ENCODE results near the gene GRB10.
A peak's percentile ranks its signal among the peaks of the same experiment; 100 is the strongest.

GRB10 gene

DNA sequence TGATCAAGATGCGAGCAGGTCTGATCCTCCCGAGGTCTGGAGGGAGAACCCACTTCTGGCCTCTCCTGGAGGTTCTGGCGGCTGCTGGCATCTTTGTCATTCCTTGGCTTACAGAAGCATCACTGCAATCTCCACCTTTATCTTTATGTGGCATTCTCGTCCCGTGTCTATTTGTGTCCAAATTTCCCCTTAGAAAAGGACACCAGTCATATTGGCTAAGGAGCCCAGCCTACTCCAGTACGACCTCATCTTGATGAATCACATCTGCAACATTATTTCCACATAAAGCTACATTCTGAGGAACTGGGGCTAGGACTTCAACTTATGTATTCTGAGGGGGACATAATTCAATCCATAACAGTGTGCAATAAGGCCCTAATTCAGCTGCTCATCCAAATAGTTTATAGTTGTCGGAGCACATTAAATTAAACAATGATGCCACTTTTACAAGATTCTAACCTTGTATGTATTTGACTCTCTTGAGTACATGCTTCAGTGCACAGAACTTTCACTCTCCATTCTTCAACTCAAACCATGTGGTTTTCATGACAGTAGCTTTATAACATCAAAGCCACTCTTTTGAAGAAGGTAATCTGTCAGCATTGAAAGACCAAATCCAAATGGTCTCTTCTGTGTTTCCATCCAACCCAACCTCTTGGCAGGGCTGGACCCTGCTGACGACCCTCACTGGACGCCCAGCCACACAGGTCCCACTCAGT lies 131.3 kb downstream of the GRB10 start:
- no peak for DNase-seq

DNA sequence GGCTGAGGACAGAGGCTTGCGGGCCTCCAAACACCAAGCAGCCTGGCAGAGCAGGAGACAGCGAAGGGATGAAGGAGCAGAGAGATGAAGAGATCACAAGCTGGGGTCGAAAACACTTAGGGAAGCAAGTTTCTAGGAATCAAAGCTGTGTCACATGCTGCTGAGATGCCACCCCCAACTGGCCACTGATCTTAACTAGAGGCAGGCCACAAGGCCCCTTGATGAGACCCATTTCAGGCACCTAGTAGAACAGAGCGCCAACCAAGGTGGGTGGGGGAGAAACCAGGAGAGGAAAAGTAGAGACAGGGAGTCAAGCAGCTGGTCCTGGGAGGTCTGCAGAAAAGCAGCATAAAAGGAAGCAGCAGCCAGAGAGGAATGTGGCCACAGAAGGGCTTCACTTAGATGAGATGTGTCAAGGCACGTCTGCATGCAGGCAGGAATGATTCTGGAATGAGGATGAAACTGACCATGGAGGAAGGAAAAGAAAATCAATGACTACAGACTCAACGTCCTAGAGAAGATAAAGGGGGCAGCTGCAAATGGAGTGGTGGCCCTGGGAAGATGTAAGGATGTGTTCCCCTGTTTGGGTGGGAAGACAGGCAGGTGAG lies 132.5 kb downstream of the GRB10 start:
- DNase-seq: no peak

DNA sequence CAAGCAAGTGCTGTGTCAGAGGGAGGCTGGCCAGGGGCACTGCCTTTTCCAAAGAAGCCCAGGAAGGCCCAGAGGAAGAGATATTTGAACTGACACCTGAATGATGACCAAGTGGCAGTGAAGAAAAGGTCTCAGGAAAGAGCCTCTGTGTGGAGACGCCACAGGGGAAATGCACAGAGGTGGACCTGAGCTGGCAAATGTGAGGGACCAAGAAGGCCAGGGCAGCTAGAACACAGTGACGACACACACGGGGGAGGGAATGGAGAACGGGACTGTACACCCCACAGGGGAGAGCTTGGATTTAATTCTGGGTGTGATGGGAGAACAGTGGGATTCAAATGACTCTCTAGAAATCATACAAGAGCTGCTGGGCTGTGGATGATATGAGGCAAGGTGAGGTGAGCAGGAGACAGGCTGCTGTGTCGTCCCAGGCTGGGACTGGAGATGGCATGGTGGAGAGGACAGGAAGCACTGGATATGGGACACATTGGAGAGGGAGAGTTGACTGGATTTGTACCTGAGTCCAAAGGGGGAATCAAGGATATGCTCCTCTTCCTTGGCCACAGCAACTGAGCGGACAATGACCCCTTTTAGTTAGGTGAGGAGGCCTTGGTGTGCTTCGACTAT lies 133.3 kb downstream of the GRB10 start:
- no peak for DNase-seq

DNA sequence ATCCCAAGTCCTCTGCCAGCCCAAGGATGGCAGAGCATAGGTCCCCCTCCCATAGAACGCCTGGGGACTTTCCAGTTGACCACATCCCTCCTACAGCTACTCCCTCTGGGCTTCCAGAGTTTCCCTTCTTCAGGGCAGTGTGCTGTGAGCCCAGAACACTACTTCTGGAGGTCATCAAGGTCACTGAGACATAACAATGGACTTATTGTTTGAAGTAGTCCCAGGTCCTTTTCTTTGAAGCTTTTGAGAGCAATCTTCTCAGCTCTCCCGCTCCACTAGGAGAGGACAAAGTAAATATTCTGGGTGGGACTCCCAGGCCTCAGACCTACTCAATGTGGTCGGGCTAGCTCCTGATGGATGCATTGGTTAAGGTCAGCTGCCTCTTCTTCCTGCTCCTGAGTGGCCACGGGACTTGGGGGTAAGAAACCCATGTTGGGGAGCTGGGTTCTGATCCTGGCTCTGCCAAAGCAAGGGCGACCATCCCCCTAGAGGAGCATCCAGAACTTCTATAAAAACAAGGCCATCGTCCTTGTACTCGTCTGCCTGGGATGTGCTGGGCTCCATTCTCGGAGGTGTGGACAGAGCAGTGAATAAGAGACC lies 134.0 kb downstream of the GRB10 start:
- no peak for DNase-seq

- no peak for DNase-seq
Observed at GRCh38 chr7:50648076-50648475, 134.6 kb downstream of the GRB10 start.

DNA sequence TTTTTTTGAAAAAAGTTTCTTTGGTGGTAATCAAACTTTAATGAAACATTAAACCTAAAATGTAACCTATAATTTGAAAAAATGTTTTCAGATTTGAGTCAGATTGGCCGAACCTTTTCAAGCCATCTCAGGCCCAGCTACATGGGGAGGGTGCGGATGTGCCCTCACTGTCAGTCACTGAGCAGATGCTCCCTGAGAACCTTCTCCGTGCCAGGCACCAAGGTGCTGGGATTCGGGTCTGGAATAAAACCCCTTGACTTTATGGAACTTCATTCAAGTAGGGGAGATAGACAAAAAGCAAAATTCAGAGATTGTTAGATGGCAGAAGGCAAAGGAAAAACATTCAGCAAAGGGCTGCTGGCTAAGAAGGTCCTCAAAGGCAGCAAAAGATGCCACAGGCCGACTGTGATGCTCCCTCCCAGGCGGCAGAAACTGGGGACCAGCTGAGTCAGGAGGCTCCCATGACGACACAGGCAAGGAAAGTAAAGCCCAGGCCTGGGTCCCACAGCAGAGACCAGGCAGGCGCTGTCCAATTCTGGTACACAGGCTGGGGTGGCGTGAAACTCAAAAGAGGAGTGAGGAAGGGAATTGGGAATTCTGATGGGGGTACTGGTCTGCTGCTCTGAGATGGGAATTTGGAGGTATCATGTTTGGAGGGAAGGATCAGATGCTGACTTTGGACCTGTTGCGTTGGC lies 135.3 kb downstream of the GRB10 start:
- no peak for DNase-seq

DNA sequence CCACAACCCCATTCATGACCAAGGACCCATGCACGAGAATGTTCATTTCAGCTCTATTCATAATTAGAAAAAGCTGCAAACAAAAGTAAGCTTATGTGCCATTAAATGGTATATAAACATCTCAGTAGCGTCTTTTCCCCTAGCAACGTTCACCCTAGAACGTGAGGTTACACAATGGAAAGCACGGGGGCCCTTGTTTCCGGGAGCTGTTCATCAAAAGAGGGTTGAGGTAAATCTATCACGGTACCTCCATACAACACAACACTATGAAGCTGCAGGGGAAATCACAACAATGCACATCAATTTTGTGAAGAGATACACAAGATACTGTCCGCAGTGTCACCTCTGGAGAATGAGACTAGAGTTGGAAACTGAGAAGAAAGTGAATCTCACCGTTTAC lies 136.6 kb downstream of the GRB10 start:
- no peak for DNase-seq

DNA sequence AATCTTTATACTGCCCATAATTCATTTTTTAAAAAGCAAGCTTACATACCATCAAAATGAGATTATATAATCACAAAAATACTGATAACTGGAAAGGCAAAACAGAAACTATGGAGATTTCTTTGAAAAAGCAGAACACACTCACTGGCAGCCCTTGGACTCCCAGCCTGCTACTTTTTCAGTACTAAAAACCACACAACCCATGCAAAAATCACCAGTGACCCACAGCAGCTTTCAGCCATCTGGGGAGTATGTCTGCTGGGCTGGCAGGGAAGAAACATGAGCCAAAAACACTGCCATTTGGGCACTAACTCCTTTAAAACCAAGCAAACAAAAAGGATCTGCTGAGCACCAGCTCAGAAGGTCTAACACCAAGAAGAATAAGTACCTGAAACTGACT lies 137.5 kb downstream of the GRB10 start:
- DNase-seq: no peak

DNA sequence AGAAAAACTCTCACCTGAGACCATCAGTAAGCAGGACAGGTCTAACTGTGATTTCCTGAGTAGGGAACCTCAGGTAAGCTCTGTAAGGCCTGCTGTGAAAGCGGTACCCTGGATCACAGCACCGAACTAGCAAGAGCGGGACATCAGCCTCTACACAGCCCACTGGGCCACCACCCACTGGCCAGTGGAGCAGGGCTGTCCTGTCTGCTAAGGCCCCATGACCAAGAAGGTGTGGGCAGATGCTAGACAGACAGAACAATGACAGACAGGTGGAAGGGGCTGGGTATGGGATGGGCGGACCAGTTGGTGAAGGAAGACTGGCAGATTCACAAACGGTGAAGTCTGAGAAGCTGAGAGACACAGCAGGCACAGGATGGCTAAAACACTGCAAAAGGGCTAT lies 138.1 kb downstream of the GRB10 start:
- no peak for DNase-seq

GRCh38 chr7:50644114-50644513 lies 138.6 kb downstream of the GRB10 start:
- no peak for DNase-seq

DNA sequence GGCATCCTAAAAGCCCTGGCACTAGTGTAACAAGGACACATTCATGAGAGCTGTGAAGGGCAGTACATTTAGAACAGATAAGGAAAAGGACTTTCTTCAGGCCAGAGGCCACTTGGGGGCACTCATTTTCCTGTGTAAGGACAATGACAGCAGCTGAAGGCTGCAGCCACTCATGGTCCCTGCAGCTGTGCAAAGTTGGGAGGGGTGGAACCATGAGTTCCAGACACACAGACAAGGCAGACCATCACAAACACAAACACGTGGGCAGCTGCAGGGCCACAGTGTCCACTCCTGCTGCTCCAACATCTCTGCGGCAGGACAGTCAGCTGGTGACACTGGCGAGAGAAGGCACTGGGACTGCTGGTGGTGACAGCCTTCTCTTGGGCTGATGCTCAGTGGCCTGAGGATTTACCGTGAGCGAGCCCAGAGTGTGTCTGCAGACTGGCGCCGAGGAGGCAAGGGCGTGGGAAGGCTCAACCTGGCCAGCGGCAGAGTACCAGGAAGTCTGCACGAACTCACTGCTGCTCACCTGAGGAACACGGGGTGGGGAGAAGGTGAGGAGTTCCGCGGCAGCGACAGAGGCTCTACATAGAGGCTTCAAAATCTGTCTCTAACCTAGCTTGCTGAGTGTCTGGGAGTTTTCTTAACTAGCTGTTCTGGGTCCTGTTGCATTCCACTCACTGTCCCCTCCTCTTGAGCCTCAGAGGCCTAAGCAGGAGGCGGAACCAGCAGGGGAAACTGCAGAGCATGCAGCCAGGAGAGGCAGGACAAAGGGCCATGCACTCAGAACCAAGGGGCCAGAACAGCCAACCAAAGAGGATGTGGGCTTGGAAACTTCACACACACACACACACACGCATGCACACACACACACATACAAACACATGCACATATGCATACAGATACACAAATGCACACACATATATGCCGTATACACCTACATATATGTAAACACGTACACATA lies 141.0 kb downstream of the GRB10 start:
- DNase-seq: no peak

DNA sequence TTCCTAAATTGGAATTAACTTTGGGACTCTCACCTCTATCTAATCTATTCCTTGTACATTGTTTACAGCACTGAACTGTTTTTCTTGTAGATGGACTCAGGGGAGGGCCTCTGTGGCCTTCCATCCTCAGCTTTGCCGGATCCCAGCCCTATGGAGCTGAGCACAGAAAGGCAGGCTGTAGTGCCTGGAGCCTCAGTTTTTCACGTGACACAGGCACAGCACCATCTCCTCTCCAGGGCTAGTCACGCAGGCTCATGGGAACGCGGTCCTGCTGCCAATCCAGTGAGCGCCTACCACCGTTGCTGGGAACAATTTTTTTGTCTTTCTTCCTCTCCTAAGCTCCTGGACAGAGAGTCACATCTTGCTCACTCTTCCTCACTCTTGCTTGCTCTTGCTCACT lies 141.9 kb downstream of the GRB10 start:
- no peak for DNase-seq

DNA sequence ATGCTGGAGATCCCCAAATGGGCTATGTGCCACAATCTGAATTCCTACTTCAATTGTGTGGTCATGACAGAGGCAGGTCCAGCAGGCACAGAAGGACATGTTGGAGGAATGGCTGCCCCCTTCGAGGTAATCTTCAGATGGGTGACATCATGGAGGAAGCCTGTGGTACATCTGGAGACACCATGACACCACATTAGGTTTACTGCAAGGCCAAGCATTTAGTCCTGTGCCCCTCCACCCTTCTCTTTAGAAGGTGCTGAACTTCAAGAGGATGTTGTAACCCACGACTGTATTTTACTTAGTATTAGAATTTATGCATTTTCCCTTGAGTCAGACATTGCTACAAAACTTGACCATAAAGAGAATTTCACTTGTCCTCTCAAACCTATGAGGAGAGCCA lies 142.4 kb downstream of the GRB10 start:
- DNase-seq: no peak

DNA sequence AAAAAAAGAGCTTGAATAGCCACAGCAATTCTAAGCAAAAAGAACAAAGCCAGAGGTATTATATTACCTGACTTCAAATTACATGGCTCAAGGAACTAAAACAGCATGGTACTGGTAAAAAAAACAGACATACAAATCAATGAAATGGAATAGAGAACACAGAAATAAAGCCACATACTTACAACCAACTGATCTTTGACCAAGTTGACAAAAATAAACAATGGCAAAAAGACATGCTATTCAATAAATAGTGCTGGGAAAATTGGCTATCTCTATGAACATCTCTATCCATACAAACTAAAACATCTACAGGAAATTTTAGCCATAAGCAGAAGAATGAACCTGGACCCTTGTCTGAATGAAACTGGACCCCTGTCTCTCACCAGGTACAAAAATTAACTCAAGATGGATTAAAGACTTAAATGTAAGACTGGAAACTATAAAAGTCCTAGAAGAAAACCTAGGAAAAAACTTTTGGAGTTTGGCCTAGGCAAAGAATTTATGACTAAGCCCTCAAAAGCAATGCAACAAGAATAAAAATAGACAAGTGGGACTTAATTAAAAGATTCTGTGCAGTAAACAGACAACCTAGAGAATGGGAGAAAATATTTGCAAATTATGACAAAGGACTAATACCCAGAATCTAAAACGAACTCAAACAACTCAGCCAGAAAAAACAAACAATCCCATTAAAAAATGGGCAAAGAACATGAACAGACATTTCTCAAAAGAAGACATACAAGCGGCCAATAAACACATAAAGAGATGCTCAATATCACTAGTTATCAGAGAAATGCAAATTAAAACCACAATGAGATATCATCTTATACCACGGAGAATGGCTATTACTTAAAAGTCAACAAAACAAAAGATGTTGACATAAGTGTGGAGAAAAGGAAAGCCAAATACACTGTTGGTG lies 144.7 kb downstream of the GRB10 start:
- no peak for DNase-seq

DNA sequence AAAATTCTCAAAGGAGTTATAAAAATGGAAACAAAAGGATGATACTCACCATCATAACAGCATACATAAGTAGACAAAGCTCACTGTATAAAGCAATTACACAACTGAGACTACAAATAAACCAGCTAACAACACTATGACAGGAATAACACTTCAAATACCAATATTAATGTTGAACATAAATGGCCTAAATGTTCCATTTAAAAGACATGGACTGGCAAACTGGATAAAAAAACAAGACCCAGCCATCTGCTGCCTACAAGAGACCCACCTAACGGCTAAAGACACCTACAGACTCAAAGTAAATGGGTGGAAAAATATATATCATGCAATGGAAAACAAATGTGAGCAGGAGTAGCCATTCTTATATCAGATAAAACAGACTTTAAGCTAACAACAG lies 148.3 kb downstream of the GRB10 start:
- no peak for DNase-seq

GRCh38 chr7:50633414-50633710 lies 149.3 kb downstream of the GRB10 start:
- no peak for DNase-seq

GRCh38 chr7:50632561-50633413 lies 149.9 kb downstream of the GRB10 start:
- peak; percentile 72 for DNase-seq

DNA sequence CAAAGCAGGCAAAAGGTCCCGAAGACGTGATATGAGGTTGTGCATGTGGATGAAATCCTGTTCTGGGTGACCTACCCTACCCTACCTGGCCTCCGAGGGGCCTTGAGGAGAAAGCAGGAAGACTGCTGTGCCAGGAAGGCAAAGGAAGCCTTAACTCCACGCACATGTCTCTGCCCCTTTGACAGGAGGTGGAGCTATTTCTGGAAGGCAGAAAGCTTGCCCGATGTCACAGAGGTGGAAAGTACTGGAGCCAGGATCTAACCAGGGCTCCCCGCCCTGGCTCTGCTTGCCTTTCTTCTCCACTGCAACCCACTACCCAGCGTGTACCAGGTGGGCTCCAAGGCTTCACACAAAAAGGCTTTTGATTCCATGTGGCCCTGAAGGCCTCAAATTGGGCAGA lies 151.1 kb downstream of the GRB10 start:
- no peak for DNase-seq

GRCh38 chr7:50631100-50631499 lies 151.6 kb downstream of the GRB10 start:
- DNase-seq: no peak

DNA sequence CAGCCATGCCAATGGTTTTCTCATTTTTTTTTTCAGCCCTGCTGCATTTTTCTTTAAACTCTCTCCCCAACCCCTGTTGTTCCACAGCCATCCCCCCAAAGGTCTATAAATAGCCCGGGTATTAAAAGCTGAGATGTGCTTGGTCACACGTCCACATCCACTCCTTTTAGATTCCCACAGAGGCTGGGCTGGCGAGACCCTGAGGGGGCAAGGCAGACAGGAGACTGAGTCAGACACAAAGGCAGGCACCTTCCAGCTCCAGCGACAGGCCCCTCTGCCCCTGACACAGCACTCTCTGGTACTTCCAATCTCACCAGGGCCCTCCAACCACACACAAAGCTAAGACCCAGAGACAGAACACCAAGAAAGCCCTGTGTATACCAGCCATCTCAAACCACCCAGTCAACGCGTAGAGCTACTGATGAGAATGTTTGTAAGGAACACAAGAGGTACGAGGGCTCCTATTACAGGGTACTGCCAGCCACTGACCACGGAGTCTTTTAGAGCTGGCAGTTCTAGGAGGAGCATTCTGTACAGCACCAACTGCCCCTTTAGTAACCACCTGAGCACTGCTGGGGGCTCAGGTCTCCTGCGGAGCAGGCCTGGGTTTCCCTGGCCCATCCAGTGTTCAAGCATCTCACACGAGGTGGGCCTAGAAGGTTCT lies 153.3 kb downstream of the GRB10 start:
- DNase-seq: no peak
